ENCODE results near the gene THOC7. TPM values are rescaled to one million over a fixed set of nuclear protein-coding genes. Genes with fewer than 3 reads are reported as not detected.

Gene THOC7
- total RNA-seq, 3 donors from 2014 or later (not counting 1 experiment from before 2014, with no cell fraction given) = 30.3 to 35.8 (median 32.5) TPM

- ATAC-seq (no peak), DNase-seq (no peak)
- Mint-ChIP-seq H3K36me3 (no peaks in the 10 kb centered on the region), H3K27ac (no peak overlapping the region), H3K9me3 (no peaks in the 10 kb centered on the region), H3K4me1 (peaks cover 16 to 17% of the 10 kb centered on the region in 2 donors), H3K4me3 (no peak overlapping the region), H3K27me3 (ENCODE audit: low read depth in 2 of 2) (no peaks in the 10 kb centered on the region)
- WGBS (ENCODE audit: insufficient coverage) = 80% methylated on average over 3 of the region's 4 CpGs
- H3K36me3 ChIP-seq (ENCODE audit: control insufficient read depth, insufficient read depth, low read length) = peaks cover 8% of the 10 kb centered on the region
- H3K27ac ChIP-seq (ENCODE audit: low read length) = no peak overlapping the region
- H3K9me3 ChIP-seq (ENCODE audit: control insufficient read depth, insufficient read depth, low read length) = no peaks in the 10 kb centered on the region
- no peak for TF ChIP-seq CTCF (IDR thresholded peaks at IDR 0.05)
- no peak overlapping the region for H3K4me3 ChIP-seq (ENCODE audit: low read length)
- no peaks in the 10 kb centered on the region for H3K27me3 ChIP-seq (ENCODE audit: control insufficient read depth, insufficient read depth, low read length)
- intact Hi-C loops (cut with micrococcal nuclease) = no loop called here
- no peaks in the 10 kb centered on the region for H3K4me1 ChIP-seq (ENCODE audit: control insufficient read depth, insufficient read depth, low read length)
These were observed 42.4 kb upstream of the THOC7 start for GRCh38 chr3:63905731-63906620.

DNA sequence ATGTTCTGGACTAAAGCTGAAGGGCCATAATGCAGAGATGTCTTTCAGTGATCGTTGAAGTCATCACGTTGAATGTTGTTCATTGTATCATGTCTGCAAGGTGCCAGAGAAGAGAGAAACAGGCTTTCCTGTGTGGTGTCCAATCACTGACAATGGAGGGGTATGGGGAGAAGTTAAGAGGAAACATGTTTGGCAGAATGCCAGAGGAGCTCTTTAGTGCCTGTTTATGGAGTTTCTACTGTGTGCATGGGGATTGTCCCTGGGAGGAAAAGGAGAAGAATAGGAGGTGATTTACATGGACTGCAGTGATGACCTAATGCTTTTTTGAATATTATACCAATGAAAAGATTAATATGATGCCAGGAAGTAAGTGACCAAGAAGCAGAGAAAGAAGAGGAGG lies 36.9 kb upstream of the THOC7 start:
- ATAC-seq = no peak
- H3K27ac Mint-ChIP-seq = no peak overlapping the region
- intact Hi-C loops (cut with micrococcal nuclease) = no loop called here
- DNase-seq = no peak
- no peaks in the 10 kb centered on the region for H3K4me1 ChIP-seq (ENCODE audit: control insufficient read depth, insufficient read depth, low read length)
- H3K9me3 ChIP-seq (ENCODE audit: control insufficient read depth, insufficient read depth, low read length) = no peaks in the 10 kb centered on the region
- H3K9me3 Mint-ChIP-seq = no peaks in the 10 kb centered on the region
- H3K27ac ChIP-seq (ENCODE audit: low read length) = no peak overlapping the region
- H3K36me3 ChIP-seq (ENCODE audit: control insufficient read depth, insufficient read depth, low read length) = peaks cover 29% of the 10 kb centered on the region
- no peaks in the 10 kb centered on the region for H3K36me3 Mint-ChIP-seq
- no peak overlapping the region for H3K4me3 Mint-ChIP-seq
- 54% methylated on average over 2 of the region's 2 CpGs for WGBS (ENCODE audit: insufficient coverage)
- H3K27me3 Mint-ChIP-seq (ENCODE audit: low read depth in 2 of 2) = no peaks in the 10 kb centered on the region
- H3K4me3 ChIP-seq (ENCODE audit: low read length) = no peak overlapping the region
- TF ChIP-seq CTCF (IDR thresholded peaks at IDR 0.05) = no peak
- H3K4me1 Mint-ChIP-seq = peaks cover 10 to 15% of the 10 kb centered on the region in 2 donors
- H3K27me3 ChIP-seq (ENCODE audit: control insufficient read depth, insufficient read depth, low read length) = no peaks in the 10 kb centered on the region

- no peaks in the 10 kb centered on the region for H3K27me3 Mint-ChIP-seq (ENCODE audit: low read depth in 2 of 2)
- no peak for TF ChIP-seq CTCF (IDR thresholded peaks at IDR 0.05)
- Histone ChIP-seq H3K4me1 (ENCODE audit: control insufficient read depth, insufficient read depth, low read length) (no peaks in the 10 kb centered on the region), H3K4me3 (ENCODE audit: low read length) (no peak overlapping the region), H3K27ac (ENCODE audit: low read length) (no peak overlapping the region), H3K27me3 (ENCODE audit: control insufficient read depth, insufficient read depth, low read length) (no peaks in the 10 kb centered on the region), H3K36me3 (ENCODE audit: control insufficient read depth, insufficient read depth, low read length) (peaks cover 25% of the 10 kb centered on the region), H3K9me3 (ENCODE audit: control insufficient read depth, insufficient read depth, low read length) (no peaks in the 10 kb centered on the region)
- no peaks in the 10 kb centered on the region for H3K9me3 Mint-ChIP-seq
- WGBS (ENCODE audit: insufficient coverage) = 96% methylated on average over 3 of the region's 5 CpGs
- ATAC-seq = no peak
- no peak overlapping the region for H3K4me3 Mint-ChIP-seq
- no peak for DNase-seq
- H3K27ac Mint-ChIP-seq = no peak overlapping the region
- H3K4me1 Mint-ChIP-seq = peaks cover 10 to 16% of the 10 kb centered on the region in 2 donors
- intact Hi-C loops (cut with micrococcal nuclease) = no loop called here
- H3K36me3 Mint-ChIP-seq = no peaks in the 10 kb centered on the region
These were observed 36.4 kb upstream of the THOC7 start for GRCh38 chr3:63900010-63900409.

All from natural killer cell (primary cell).